ENCODE data around the gene EPHA2. TPM values are rescaled to one million over a fixed set of nuclear protein-coding genes. Genes with fewer than 3 reads are reported as not detected.
"Not testable (repeated sequence)": the region's sequence is repeated elsewhere in the genome, so short reads cannot be mapped to it uniquely, and the experiment has no call there.

The EPHA2 gene
- polyA plus RNA-seq, 2 of the 4 experiments (the other 2 are of a cell fraction), result 59.3 to 93.2 TPM

GRCh38 chr1:16170283-16170673 is 14.4 kb upstream of the EPHA2 start:
- no peak overlapping the region for H3K4me3 ChIP-seq
- POLR2A ChIA-PET, result no interaction called here
- peaks cover 83% of the 10 kb centered on the region for H3K4me1 ChIP-seq
- ATAC-seq (no peak), DNase-seq (ENCODE audit: low read depth in 1 of 2, low spot score in 1 of 2) (no peak), FAIRE-seq (no peak)
- H3K4me2 ChIP-seq, result no peak overlapping the region
- CTCF ChIA-PET, result interaction anchor here (0.6 to 2.6 kb wide), 3 partner anchors 15 to 91 kb away, joined by 3 to 12 read pairs (median 3); no protein-coding TSS in a partner anchor
- TF ChIP-seq BHLHE40 (IDR thresholded peaks at IDR 0.05; ENCODE audit: low read depth, low read length), result no peak
- no peak for TF ChIP-seq EHMT2 (IDR thresholded peaks at IDR 0.05; ENCODE audit: low read depth)
- no peak for TF ChIP-seq CHD2 (IDR thresholded peaks at IDR 0.05; ENCODE audit: low read length, partially characterized antibody)
- H3K9me3 ChIP-seq, result no peaks in the 10 kb centered on the region
- WGBS (ENCODE audit: missing lambda C conversion rate), result 78% methylated on average over 3 of the region's 3 CpGs
- H3K27ac ChIP-seq, result peak overlapping the region; percentile 96 to 97

GRCh38 chr1:16168622-16169360 is 12.9 kb upstream of the EPHA2 start:
- Histone ChIP-seq H3K4me1 (peaks cover 82% of the 10 kb centered on the region), H3K4me3 (no peak overlapping the region), H3K27ac (peak overlapping the region; percentile 97 to 99), H3K4me2 (peak overlapping the region; percentile 95; the same call in 2 of the 3 replicates), H3K9me3 (no peaks in the 10 kb centered on the region)
- FAIRE-seq (no peak), ATAC-seq (no peak), DNase-seq (ENCODE audit: low read depth in 1 of 2, low spot score in 1 of 2) (no peak)
- 65% methylated on average over 12 of the region's 13 CpGs for WGBS (ENCODE audit: missing lambda C conversion rate)
- ChIA-PET CTCF (interaction anchor here (1.0 to 2.6 kb wide), 4 partner anchors 12 to 90 kb away, joined by 3 to 12 read pairs (median 6); no protein-coding TSS in a partner anchor), POLR2A (no interaction called here)
- no peak for TF ChIP-seq RFX5 (IDR thresholded peaks at IDR 0.05)
- peak; percentile 61 for TF ChIP-seq ZFP36 (IDR thresholded peaks at IDR 0.05; ENCODE audit: borderline replicate concordance, partially characterized antibody)

- H3K27ac ChIP-seq, result peak overlapping the region; percentile 97 to 99
- POLR2A ChIA-PET, result not testable (repeated sequence)
- CTCF ChIA-PET, result interaction anchor here (1.0 to 2.6 kb wide), 4 partner anchors 12 to 89 kb away, joined by 3 to 12 read pairs (median 6); no protein-coding TSS in a partner anchor
Measured at GRCh38 chr1:16168144-16168495, 12.3 kb upstream of the EPHA2 start.

GRCh38 chr1:16167331-16168143 is 11.7 kb upstream of the EPHA2 start:
- TF ChIP-seq CBX8 (IDR thresholded peaks at IDR 0.05), result no peak
- TF ChIP-seq RCOR1 (IDR thresholded peaks at IDR 0.05; ENCODE audit: low read depth, low read length), result no peak
- TF ChIP-seq E2F6 (IDR thresholded peaks at IDR 0.05; ENCODE audit: borderline replicate concordance, low read depth), result peak; percentile 54; the same call in 1 of the 2 replicates
- TF ChIP-seq PHF8 (IDR thresholded peaks at IDR 0.05; ENCODE audit: borderline replicate concordance, low read depth), result peak; percentile 33; the same call in 1 of the 2 replicates
- TF ChIP-seq MAZ (IDR thresholded peaks at IDR 0.05; ENCODE audit: borderline replicate concordance, low read depth, low read length), result no peak
- no peak for TF ChIP-seq CTCF (IDR thresholded peaks at IDR 0.05)
- no peak for TF ChIP-seq SMC3 (IDR thresholded peaks at IDR 0.05)
- TF ChIP-seq POLR2A (IDR thresholded peaks at IDR 0.05; ENCODE audit: low read length), result 0 out of 2 replicates have a peak, but pooled peaks have one; percentile 16
- TF ChIP-seq NPAS2 (CRISPR knock-in tag; IDR thresholded peaks at IDR 0.05; ENCODE audit: borderline replicate concordance), result no peak
- no peak for TF ChIP-seq ATOH8 (CRISPR knock-in tag; IDR thresholded peaks at IDR 0.05; ENCODE audit: low read depth)
- TF ChIP-seq HOXB13 (CRISPR knock-in tag; IDR thresholded peaks at IDR 0.05; ENCODE audit: low read depth), result no peak
- TF ChIP-seq MYC (IDR thresholded peaks at IDR 0.05; ENCODE audit: borderline replicate concordance, low read length), result peak; percentile 45; the same call in 1 of the 2 replicates
- no peak for TF ChIP-seq POLR2AphosphoS2 (conservative IDR thresholded peaks at IDR 0.05; ENCODE audit: low read length)
- peak in 1 of 2 experiments; percentile 74; a peak in 2 of 5 replicates for TF ChIP-seq JUN (IDR thresholded peaks at IDR 0.05)
- peak; percentile 86 for TF ChIP-seq MAX (IDR thresholded peaks at IDR 0.05)
- no peak for TF ChIP-seq RNF2 (IDR thresholded peaks at IDR 0.05; ENCODE audit: borderline replicate concordance, low read depth)
- TF ChIP-seq BCL3 (IDR thresholded peaks at IDR 0.05), result no peak
- ChIA-PET POLR2A (no interaction called here), CTCF (interaction anchor here (2.3 kb wide), 1 partner anchor 20 kb away, joined by 8 read pairs; no protein-coding TSS in a partner anchor)
- Histone ChIP-seq H3K4me1 (peaks cover 82% of the 10 kb centered on the region), H3K4me3 (peak overlapping the region; percentile 60), H3K9me3 (no peaks in the 10 kb centered on the region), H3K27ac (peak overlapping the region; percentile 97 to 99), H3K4me2 (peak overlapping the region; percentile 95)
- WGBS (ENCODE audit: missing lambda C conversion rate), result 3% methylated on average over 23 of the region's 60 CpGs
- peak in 1 of 2 experiments; percentile 74 for DNase-seq (ENCODE audit: low read depth in 1 of 2, low spot score in 1 of 2)
- FAIRE-seq, result no peak
- ATAC-seq, result peak; percentile 63 to 76

More at GRCh38 chr1:16168144-16168495, 12.3 kb upstream of the EPHA2 start:
- 34% methylated on average over 10 of the region's 10 CpGs for WGBS (ENCODE audit: missing lambda C conversion rate)
- H3K9me3 ChIP-seq; FAIRE-seq; ATAC-seq; DNase-seq (ENCODE audit: low read depth in 1 of 2, low spot score in 1 of 2): not testable (repeated sequence)
- peaks cover 82% of the 10 kb centered on the region for H3K4me1 ChIP-seq
- H3K4me3 ChIP-seq, result peak overlapping the region; percentile 60
- peak overlapping the region; percentile 95 for H3K4me2 ChIP-seq

Data from A549 (cell line).